Measurements from ENCODE around the gene HK2. TPM values are rescaled to one million over a fixed set of nuclear protein-coding genes. Genes with fewer than 3 reads are reported as not detected.

HK2 gene
- total RNA-seq, 1 donor from 2014 or later = 23.2 TPM

GRCh38 chr2:74817304-74817675, 16.6 kb upstream of the HK2 start:
- peak overlapping the region; percentile 58 for H3K27ac Mint-ChIP-seq (ENCODE audit: unreplicated experiment)
- no peak for DNase-seq (ENCODE audit: low spot score)
- H3K4me1 Mint-ChIP-seq (ENCODE audit: unreplicated experiment) = peaks cover 22% of the 10 kb centered on the region
- no peaks in the 10 kb centered on the region for H3K27me3 Mint-ChIP-seq (ENCODE audit: unreplicated experiment)
- no peaks in the 10 kb centered on the region for H3K36me3 Mint-ChIP-seq (ENCODE audit: low read depth, unreplicated experiment)
- peak overlapping the region; percentile 22 for H3K4me3 Mint-ChIP-seq (ENCODE audit: unreplicated experiment)
- TF ChIP-seq CTCF (IDR thresholded peaks at IDR 0.05; ENCODE audit: unreplicated experiment) = no peak
- no peaks in the 10 kb centered on the region for H3K9me3 Mint-ChIP-seq (ENCODE audit: unreplicated experiment)

- H3K9me3 Mint-ChIP-seq (ENCODE audit: unreplicated experiment) = no peaks in the 10 kb centered on the region
- DNase-seq (ENCODE audit: low spot score) = no peak
- peak overlapping the region; percentile 40 for H3K27ac Mint-ChIP-seq (ENCODE audit: unreplicated experiment)
- H3K4me3 Mint-ChIP-seq (ENCODE audit: unreplicated experiment) = no peak overlapping the region
- peaks cover 29% of the 10 kb centered on the region for H3K4me1 Mint-ChIP-seq (ENCODE audit: unreplicated experiment)
- H3K27me3 Mint-ChIP-seq (ENCODE audit: unreplicated experiment) = no peaks in the 10 kb centered on the region
- no peaks in the 10 kb centered on the region for H3K36me3 Mint-ChIP-seq (ENCODE audit: low read depth, unreplicated experiment)
- TF ChIP-seq CTCF (IDR thresholded peaks at IDR 0.05; ENCODE audit: unreplicated experiment) = no peak
Observed at GRCh38 chr2:74819702-74820101, 14.2 kb upstream of the HK2 start.

GRCh38 chr2:74821177-74822126, 12.5 kb upstream of the HK2 start:
- Mint-ChIP-seq H3K27me3 (ENCODE audit: unreplicated experiment) (no peaks in the 10 kb centered on the region), H3K9me3 (ENCODE audit: unreplicated experiment) (no peaks in the 10 kb centered on the region), H3K4me1 (ENCODE audit: unreplicated experiment) (peaks cover 22% of the 10 kb centered on the region), H3K27ac (ENCODE audit: unreplicated experiment) (no peak overlapping the region), H3K36me3 (ENCODE audit: low read depth, unreplicated experiment) (no peaks in the 10 kb centered on the region), H3K4me3 (ENCODE audit: unreplicated experiment) (no peak overlapping the region)
- no peak for TF ChIP-seq CTCF (IDR thresholded peaks at IDR 0.05; ENCODE audit: unreplicated experiment)
- no peak for DNase-seq (ENCODE audit: low spot score)

- Mint-ChIP-seq H3K4me3 (ENCODE audit: unreplicated experiment) (no peak overlapping the region), H3K36me3 (ENCODE audit: low read depth, unreplicated experiment) (no peaks in the 10 kb centered on the region), H3K9me3 (ENCODE audit: unreplicated experiment) (no peaks in the 10 kb centered on the region), H3K27me3 (ENCODE audit: unreplicated experiment) (no peaks in the 10 kb centered on the region), H3K27ac (ENCODE audit: unreplicated experiment) (no peak overlapping the region), H3K4me1 (ENCODE audit: unreplicated experiment) (peaks cover 15% of the 10 kb centered on the region)
- TF ChIP-seq CTCF (IDR thresholded peaks at IDR 0.05; ENCODE audit: unreplicated experiment) = no peak
- DNase-seq (ENCODE audit: low spot score) = no peak
Observed at GRCh38 chr2:74822771-74823566, 11.0 kb upstream of the HK2 start.

All from endothelial cell (in vitro differentiated cells).